HCT116 (cell line): ENCODE data around the gene SLC40A1. TPM values are rescaled to one million over a fixed set of nuclear protein-coding genes. Genes with fewer than 3 reads are reported as not detected.

Experiments used
- ATAC-seq: fragments of 200-7000 bp; cut with Tn5 transposase; 2 replicates; pipeline ENCODE4 v1.9.1; 2020; ENCODE audit warnings: mild to moderate bottlenecking, moderate library complexity
- BruUV-seq: library from RNA; stranded (reverse); fragments of 400-500 nt; replicated peaks from 2 replicates; lab custom pipeline; 2021; lab: Mats Ljungman, UMichigan
- CTCF ChIA-PET: fragments of 300-600 bp; sonication (Branson Sonifier 250); formaldehyde crosslinking; loops from one replicate; lab custom pipeline; 2021; ENCODE audit warnings: antibody characterized with exemption; lab: Charles Lee
- POLR2A ChIA-PET: fragments of 300-600, 350-600 bp; sonication (Branson Sonifier 250); formaldehyde crosslinking; loops from one replicate; lab custom pipeline; 2021; ENCODE audit warnings: antibody characterized with exemption; lab: Charles Lee
- RAD21 ChIA-PET, 2 experiments: fragments of 300-600 bp; sonication (Branson Sonifier 250); formaldehyde crosslinking; loops; one replicate each; lab custom pipeline; 2023; ENCODE audit warnings: low total read pairs in 2 of 2; ENCODE audit not compliant: uncharacterized antibody in 2 of 2, unreplicated experiment in 2 of 2, low non-redundant PET in 1 of 2; lab: Charles Lee
- DNase-seq: peaks from one replicate; pipeline ENCODE4 v3.0.0-alpha.2; 2010; ENCODE audit warnings: low read depth, low spot score
- H2AFZ ChIP-seq: fragments of 200-600 bp; shearing (Covaris generic), sonication (generic); 2 replicates; pipeline ENCODE4 v1.6.1; 2017; ENCODE audit warnings: low read depth, mixed run types, mixed read lengths, antibody characterized with exemption, low read length; ENCODE audit not compliant: poor library complexity, severe bottlenecking
- H3K27ac ChIP-seq: 2 replicates; pipeline ENCODE4 v1.5.1; 2012; ENCODE audit warnings: low read depth, low read length
- H3K27me3 ChIP-seq: fragments of 200-600 bp; sonication (generic); 2 replicates; pipeline ENCODE4 v1.6.1; 2016; ENCODE audit warnings: mixed run types, low read length, mixed read lengths; ENCODE audit not compliant: insufficient read depth
- H3K36me3 ChIP-seq, 2 experiments: fragments of 200-500 bp in 1 of 2; fragments of 200-600 bp in 1 of 2; sonication (Bioruptor generic) in 1 of 2; sonication (generic) in 1 of 2; 2 replicates each; pipeline versions ENCODE4 v1.5.1 to v1.6.1; 2014 to 2016; ENCODE audit warnings: low read length in 2 of 2, inconsistent platforms in 1 of 2, mixed read lengths in 1 of 2, mixed run types in 1 of 2; ENCODE audit not compliant: insufficient read depth in 2 of 2, control insufficient read depth in 1 of 2
- H3K4me1 ChIP-seq, 2 experiments: fragments of 200-600 bp in 1 of 2; sonication (generic) in 1 of 2; 2 replicates each; pipeline versions ENCODE4 v1.5.1 to v1.6.1; 2012 to 2017; ENCODE audit warnings: low read length in 2 of 2, inconsistent platforms in 1 of 2, mild to moderate bottlenecking in 1 of 2, mixed read lengths in 1 of 2, mixed run types in 1 of 2, moderate library complexity in 1 of 2; ENCODE audit not compliant: insufficient read depth in 2 of 2, control insufficient read depth in 1 of 2
- H3K4me2 ChIP-seq: fragments of 200-600 bp; sonication (generic); 2 replicates; pipeline ENCODE4 v1.6.1; 2017; ENCODE audit warnings: mixed run types, low read length, mixed read lengths
- H3K4me3 ChIP-seq, 2 experiments: fragments of 200-600 bp in 1 of 2; sonication (generic) in 1 of 2; replicated peaks in 1 of 2; 2 replicates each; pipeline ENCODE4 v1.5.1; 2011 to 2016; ENCODE audit warnings: low read length in 2 of 2, control low read depth in 1 of 2, low read depth in 1 of 2, mild to moderate bottlenecking in 1 of 2, mixed read lengths in 1 of 2, mixed run types in 1 of 2
- H3K79me2 ChIP-seq: fragments of 200-600 bp; sonication (generic); 2 replicates; pipeline ENCODE4 v1.6.1; 2017; ENCODE audit warnings: mild to moderate bottlenecking, mixed run types, low read length, moderate library complexity, mixed read lengths; ENCODE audit not compliant: insufficient read depth
- H3K9ac ChIP-seq: fragments of 200-600 bp; sonication (generic); 2 replicates; pipeline ENCODE4 v1.6.1; 2016; ENCODE audit warnings: low read length, mixed read lengths
- H3K9me2 ChIP-seq: fragments of 200-600 bp; sonication (generic), shearing (Covaris generic); 2 replicates; pipeline ENCODE4 v1.6.1; 2017; ENCODE audit warnings: mixed run types, mild to moderate bottlenecking, moderate library complexity; ENCODE audit not compliant: insufficient read depth
- H3K9me3 ChIP-seq, 2 experiments: fragments of 200-500 bp in 1 of 2; fragments of 200-600 bp in 1 of 2; sonication (Bioruptor generic) in 1 of 2; sonication (generic) in 1 of 2; 2 replicates each; pipeline ENCODE4 v1.6.1; 2014 to 2017; ENCODE audit warnings: low read length in 2 of 2, mixed read lengths in 2 of 2, inconsistent platforms in 1 of 2, low read depth in 1 of 2, mild to moderate bottlenecking in 1 of 2, mixed run types in 1 of 2, moderate library complexity in 1 of 2; ENCODE audit not compliant: control insufficient read depth in 1 of 2, insufficient read depth in 1 of 2
- H4K20me1 ChIP-seq: fragments of 200-600 bp; sonication (generic), shearing (Covaris generic); 2 replicates; pipeline ENCODE4 v1.6.1; 2017; ENCODE audit warnings: mixed run types, mild to moderate bottlenecking, moderate library complexity; ENCODE audit not compliant: insufficient read depth
- ELF1 ChIP-seq: IDR thresholded peaks from 2 replicates; pipeline ENCODE4 v1.6.1; 2012; ENCODE audit warnings: low read depth, borderline replicate concordance
- FOSL1 ChIP-seq: IDR thresholded peaks from 2 replicates; pipeline ENCODE4 v1.6.1; 2012; ENCODE audit warnings: low read depth
- POLR2A ChIP-seq: IDR thresholded peaks from 2 replicates; pipeline ENCODE4 v1.7.0; 2011; ENCODE audit warnings: borderline replicate concordance; ENCODE audit not compliant: insufficient read depth, insufficient read length; ENCODE audit errors: extremely low read depth
- RAD21 ChIP-seq: IDR thresholded peaks from 2 replicates; pipeline ENCODE4 v1.6.1; 2012; ENCODE audit warnings: low read depth, mild to moderate bottlenecking
- SIN3A ChIP-seq: IDR thresholded peaks from 2 replicates; pipeline ENCODE4 v1.6.1; 2012; ENCODE audit warnings: low read depth
- SP1 ChIP-seq: IDR thresholded peaks from 2 replicates; pipeline ENCODE4 v1.6.1; 2012; ENCODE audit warnings: low read depth
- SRF ChIP-seq: IDR thresholded peaks from 2 replicates; pipeline ENCODE4 v1.6.1; 2012; ENCODE audit warnings: low read depth
- YY1 ChIP-seq: IDR thresholded peaks from 2 replicates; pipeline ENCODE4 v1.6.1; 2011; ENCODE audit warnings: low read length, low read depth, moderate library complexity, mild to moderate bottlenecking; ENCODE audit not compliant: insufficient replicate concordance; ENCODE audit errors: extremely low read depth
- ZBTB33 ChIP-seq: IDR thresholded peaks from 2 replicates; pipeline ENCODE4 v1.6.1; 2011; ENCODE audit warnings: mild to moderate bottlenecking, low read length, moderate library complexity; ENCODE audit not compliant: insufficient replicate concordance; ENCODE audit errors: extremely low read depth
- ZNF274 ChIP-seq: fragments of 200-500 bp; sonication (Bioruptor generic); IDR thresholded peaks from 2 replicates; pipeline ENCODE4 v1.6.1; 2014; ENCODE audit warnings: mild to moderate bottlenecking, low read depth, low read length, inconsistent platforms
- intact Hi-C: fragments of 100-400 bp; cut with micrococcal nuclease; formaldehyde crosslinking; loops from 2 replicates; pipeline ENCODE4 v1.10.0; 2022
- total RNA-seq: library from RNA; stranded (reverse); gene quantifications from one replicate; pipeline ENCODE4 v1.2.1, GENCODE V29; 2021; ENCODE audit not compliant: unreplicated experiment

Gene SLC40A1
- total RNA-seq, 1 experiment from 2014 or later: 1.5 TPM

DNA sequence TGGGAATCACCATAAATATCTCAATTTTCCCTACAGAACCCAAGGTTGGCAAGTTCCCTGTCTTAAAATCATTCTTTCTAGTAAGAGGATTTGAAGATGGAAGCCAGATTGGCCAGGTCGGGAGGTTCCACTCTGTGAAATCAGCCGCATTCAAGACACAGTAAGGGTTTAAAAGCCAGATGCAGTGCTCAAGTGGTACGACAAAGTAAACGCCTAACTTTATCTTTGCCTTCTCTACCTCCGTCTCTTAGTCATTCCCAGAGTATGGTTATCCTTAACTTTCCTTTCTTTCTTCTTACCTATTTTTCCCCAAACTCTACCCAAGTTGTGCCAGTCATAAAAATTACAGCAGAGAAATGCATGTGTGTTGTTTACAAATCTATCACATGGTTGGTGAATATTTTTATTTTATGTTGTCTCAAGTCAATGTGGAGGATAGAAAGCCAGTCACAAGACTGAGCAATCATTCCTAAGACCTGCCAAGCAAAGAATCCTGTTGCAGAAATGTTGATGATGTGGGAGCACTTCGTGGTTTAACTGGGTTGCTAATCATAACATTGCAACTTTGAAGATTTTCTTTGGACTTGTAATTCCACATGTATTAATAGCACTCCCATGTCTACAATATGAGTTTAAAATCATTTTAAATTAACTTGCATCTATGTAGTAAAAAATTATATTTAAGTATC is 62.6 kb downstream of the SLC40A1 start:
- Histone ChIP-seq H3K79me2 (no peaks in the 10 kb centered on the region), H3K27me3 (no peaks in the 10 kb centered on the region), H3K9me3 (no peaks in the 10 kb centered on the region), H3K9me2 (no peaks in the 10 kb centered on the region), H3K4me1 (no peaks in the 10 kb centered on the region), H3K36me3 (no peaks in the 10 kb centered on the region), H3K27ac (no peak overlapping the region), H4K20me1 (no peaks in the 10 kb centered on the region), H3K4me3 (no peak overlapping the region), H2AFZ (no peak overlapping the region), H3K4me2 (no peak overlapping the region), H3K9ac (no peak overlapping the region)
- no TSS peak for BruUV-seq
- DNase-seq (no peak), ATAC-seq (no peak)
- CTCF ChIA-PET: no interaction called here
- intact Hi-C loops: no loop called here
- POLR2A ChIA-PET: no interaction called here
- TF ChIP-seq SP1 (no peak), RAD21 (no peak), ELF1 (no peak), SRF (no peak), YY1 (no peak), ZNF274 (no peak), POLR2A (no peak), ZBTB33 (no peak), FOSL1 (no peak), SIN3A (no peak)
- RAD21 ChIA-PET: no interaction called here
